Neural crest cell (in vitro differentiated cells): ENCODE data around the gene IL17RB. TPM values are rescaled to one million over a fixed set of nuclear protein-coding genes. Genes with fewer than 3 reads are reported as not detected.
A peak's percentile ranks its signal among the peaks of the same experiment; 100 is the strongest.

Experiments
- DNase-seq: peaks from one replicate; pipeline ENCODE4 v3.0.0; 2021; ENCODE audit warnings: low read depth, mixed read lengths, low spot score
- H3K27ac Mint-ChIP-seq: one replicate; pipeline ENCODE4 v1.8.0; 2021; ENCODE audit warnings: mild to moderate bottlenecking, mixed read lengths; ENCODE audit not compliant: unreplicated experiment
- H3K27me3 Mint-ChIP-seq: 2 replicates; pipeline ENCODE4 v1.8.0; 2021; ENCODE audit warnings: low read depth, mild to moderate bottlenecking, mixed read lengths
- H3K36me3 Mint-ChIP-seq: 2 replicates; pipeline ENCODE4 v1.8.0; 2021; ENCODE audit warnings: low read depth, mild to moderate bottlenecking, mixed read lengths
- H3K4me1 Mint-ChIP-seq: 2 replicates; pipeline ENCODE4 v1.8.0; 2021; ENCODE audit warnings: mixed read lengths
- H3K4me3 Mint-ChIP-seq: one replicate; pipeline ENCODE4 v1.8.0; 2021; ENCODE audit warnings: mild to moderate bottlenecking, mixed read lengths
- H3K9me3 Mint-ChIP-seq: 2 replicates; pipeline ENCODE4 v1.8.0; 2021; ENCODE audit warnings: mixed read lengths
- CTCF ChIP-seq: fragments of 200-600 bp; sonication (generic); conservative IDR thresholded peaks from 2 replicates; pipeline ENCODE4 v1.5.0; 2021; ENCODE audit warnings: antibody characterized with exemption, mild to moderate bottlenecking
- total RNA-seq: library from RNA; stranded (reverse); gene quantifications from 2 replicates; pipeline ENCODE4 v1.2.1, GENCODE V29; 2021

IL17RB gene
- total RNA-seq, 1 donor from 2014 or later: 3.1 TPM

GRCh38 chr3:53809764-53810400, 36.5 kb upstream of the IL17RB start:
- DNase-seq: no peak
- no peaks in the 10 kb centered on the region for H3K36me3 Mint-ChIP-seq
- TF ChIP-seq CTCF: no peak
- H3K27ac Mint-ChIP-seq: no peak overlapping the region
- H3K4me1 Mint-ChIP-seq: peaks cover 8% of the 10 kb centered on the region
- H3K27me3 Mint-ChIP-seq: no peaks in the 10 kb centered on the region
- no peaks in the 10 kb centered on the region for H3K9me3 Mint-ChIP-seq
- no peak overlapping the region for H3K4me3 Mint-ChIP-seq

- no peaks in the 10 kb centered on the region for H3K9me3 Mint-ChIP-seq
- DNase-seq: no peak
- no peaks in the 10 kb centered on the region for H3K36me3 Mint-ChIP-seq
- H3K27me3 Mint-ChIP-seq: no peaks in the 10 kb centered on the region
- H3K27ac Mint-ChIP-seq: no peak overlapping the region
- no peak for TF ChIP-seq CTCF
- H3K4me1 Mint-ChIP-seq: peaks cover 3% of the 10 kb centered on the region
- no peak overlapping the region for H3K4me3 Mint-ChIP-seq
These were observed 35.0 kb upstream of the IL17RB start for GRCh38 chr3:53811143-53811927.

GRCh38 chr3:53812434-53812833, 33.9 kb upstream of the IL17RB start:
- H3K9me3 Mint-ChIP-seq: no peaks in the 10 kb centered on the region
- no peaks in the 10 kb centered on the region for H3K36me3 Mint-ChIP-seq
- H3K4me1 Mint-ChIP-seq: peaks cover 3% of the 10 kb centered on the region
- no peaks in the 10 kb centered on the region for H3K27me3 Mint-ChIP-seq
- no peak for DNase-seq
- no peak overlapping the region for H3K27ac Mint-ChIP-seq
- no peak for TF ChIP-seq CTCF
- no peak overlapping the region for H3K4me3 Mint-ChIP-seq

GRCh38 chr3:53813229-53813628, 33.1 kb upstream of the IL17RB start:
- H3K9me3 Mint-ChIP-seq: no peaks in the 10 kb centered on the region
- no peaks in the 10 kb centered on the region for H3K27me3 Mint-ChIP-seq
- H3K36me3 Mint-ChIP-seq: no peaks in the 10 kb centered on the region
- no peak overlapping the region for H3K27ac Mint-ChIP-seq
- no peak overlapping the region for H3K4me3 Mint-ChIP-seq
- TF ChIP-seq CTCF: no peak
- no peak for DNase-seq
- H3K4me1 Mint-ChIP-seq: peaks cover 3% of the 10 kb centered on the region

GRCh38 chr3:53813876-53814275, 32.5 kb upstream of the IL17RB start:
- Mint-ChIP-seq H3K27ac (peak overlapping the region; percentile 37), H3K36me3 (no peaks in the 10 kb centered on the region), H3K4me1 (peaks cover 3% of the 10 kb centered on the region), H3K27me3 (no peaks in the 10 kb centered on the region), H3K9me3 (no peaks in the 10 kb centered on the region), H3K4me3 (no peak overlapping the region)
- no peak for DNase-seq
- no peak for TF ChIP-seq CTCF
